GM23338 (cell line): ENCODE measurements around the gene GADD45B.

Source experiments
- CREB1 ChIP-seq: fragments of 250-450 bp; sonication (Bioruptor Pico); IDR thresholded peaks from 2 replicates; pipeline ENCODE4 v1.5.0; 2020; ENCODE audit warnings: low read depth, mild to moderate bottlenecking, moderate library complexity
- EZH2 ChIP-seq: fragments of 200-600 bp; sonication (generic); IDR thresholded peaks from one replicate; pipeline ENCODE4 v1.8.0; 2017; ENCODE audit warnings: antibody characterized with exemption, mild to moderate bottlenecking, low read depth; ENCODE audit not compliant: unreplicated experiment
- EZH2phosphoT487 ChIP-seq: fragments of 200-600 bp; sonication (generic); IDR thresholded peaks from one replicate; pipeline ENCODE4 v1.8.1; 2018; ENCODE audit warnings: antibody characterized with exemption; ENCODE audit not compliant: unreplicated experiment
- JUNB ChIP-seq: IDR thresholded peaks from one replicate; pipeline ENCODE4 v1.6.1; 2016; ENCODE audit warnings: antibody characterized with exemption; ENCODE audit not compliant: unreplicated experiment
- NANOG ChIP-seq: IDR thresholded peaks from 2 replicates; pipeline ENCODE4 v1.6.1; 2016; ENCODE audit warnings: antibody characterized with exemption, borderline replicate concordance
- POLR2AphosphoS5 ChIP-seq: IDR thresholded peaks from 2 replicates; pipeline ENCODE4 v1.6.1; 2016; ENCODE audit warnings: antibody characterized with exemption, low read depth
- STAT1 ChIP-seq: IDR thresholded peaks from one replicate; pipeline ENCODE4 v1.6.1; 2016; ENCODE audit warnings: antibody characterized with exemption; ENCODE audit not compliant: unreplicated experiment
- ZNF331 ChIP-seq: fragments of 250-450 bp; sonication (Bioruptor Pico); IDR thresholded peaks from 2 replicates; pipeline ENCODE4 v1.5.0; 2020; ENCODE audit warnings: low read depth, mild to moderate bottlenecking, moderate library complexity
- TF ChIP-seq, protein P1 (sequence below), 2 experiments: fragments of 200-600 bp in 1 of 2; sonication (generic) in 1 of 2; conservative IDR thresholded peaks; 2 replicates each; pipeline versions ENCODE4 v1.5.1 to v1.6.1; 2016 to 2017; ENCODE audit warnings: antibody characterized with exemption in 2 of 2, low read depth in 2 of 2, mild to moderate bottlenecking in 2 of 2, moderate library complexity in 1 of 2
- TF ChIP-seq, protein P2 (sequence below): IDR thresholded peaks from 2 replicates; pipeline ENCODE4 v1.6.1; 2016; ENCODE audit warnings: antibody characterized with exemption
- TF ChIP-seq, protein P3 (sequence below): IDR thresholded peaks from one replicate; pipeline ENCODE4 v1.6.1; 2018; ENCODE audit warnings: antibody characterized with exemption; ENCODE audit not compliant: unreplicated experiment

DNA sequence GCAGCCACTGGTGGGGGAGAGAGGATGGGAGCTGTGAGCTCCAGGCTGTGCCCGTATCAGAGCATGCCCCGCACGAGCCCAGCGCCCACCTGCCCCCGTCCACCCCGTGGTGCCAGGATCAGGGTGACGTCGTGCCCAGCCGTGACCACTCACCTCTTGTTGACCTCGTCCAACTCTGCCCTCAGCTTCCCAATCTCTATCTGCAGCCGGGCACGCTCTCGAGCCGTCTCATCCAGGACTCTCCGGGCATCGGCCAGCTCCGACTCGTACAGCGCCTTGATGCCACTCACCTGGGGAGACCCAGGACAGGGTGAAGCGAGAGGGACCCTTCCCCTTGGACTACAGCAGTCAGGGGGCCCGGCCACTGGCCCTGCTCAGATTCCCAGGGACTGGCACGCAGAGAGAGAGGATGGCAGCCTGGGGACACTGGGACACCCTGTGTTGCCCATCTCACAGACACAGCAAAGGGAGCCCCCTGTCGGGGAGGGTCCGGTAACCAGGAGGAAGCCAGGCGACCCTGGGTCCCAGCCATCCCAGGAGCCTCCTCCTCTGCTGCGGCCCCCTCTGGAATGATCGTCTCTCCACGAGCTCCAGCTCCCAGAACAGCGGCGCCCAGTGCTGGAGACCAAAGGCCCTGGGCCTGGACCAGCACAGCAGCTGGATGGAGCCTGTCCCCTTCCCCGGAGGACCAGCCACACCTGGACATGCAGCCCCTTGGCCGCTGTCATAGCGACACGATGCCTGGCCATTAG, 31.5 kb upstream of the GADD45B start:
- TF ChIP-seq, protein P1, sequence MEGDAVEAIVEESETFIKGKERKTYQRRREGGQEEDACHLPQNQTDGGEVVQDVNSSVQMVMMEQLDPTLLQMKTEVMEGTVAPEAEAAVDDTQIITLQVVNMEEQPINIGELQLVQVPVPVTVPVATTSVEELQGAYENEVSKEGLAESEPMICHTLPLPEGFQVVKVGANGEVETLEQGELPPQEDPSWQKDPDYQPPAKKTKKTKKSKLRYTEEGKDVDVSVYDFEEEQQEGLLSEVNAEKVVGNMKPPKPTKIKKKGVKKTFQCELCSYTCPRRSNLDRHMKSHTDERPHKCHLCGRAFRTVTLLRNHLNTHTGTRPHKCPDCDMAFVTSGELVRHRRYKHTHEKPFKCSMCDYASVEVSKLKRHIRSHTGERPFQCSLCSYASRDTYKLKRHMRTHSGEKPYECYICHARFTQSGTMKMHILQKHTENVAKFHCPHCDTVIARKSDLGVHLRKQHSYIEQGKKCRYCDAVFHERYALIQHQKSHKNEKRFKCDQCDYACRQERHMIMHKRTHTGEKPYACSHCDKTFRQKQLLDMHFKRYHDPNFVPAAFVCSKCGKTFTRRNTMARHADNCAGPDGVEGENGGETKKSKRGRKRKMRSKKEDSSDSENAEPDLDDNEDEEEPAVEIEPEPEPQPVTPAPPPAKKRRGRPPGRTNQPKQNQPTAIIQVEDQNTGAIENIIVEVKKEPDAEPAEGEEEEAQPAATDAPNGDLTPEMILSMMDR (conservative IDR thresholded peaks at IDR 0.05; ENCODE audit: low read depth in 2 of 2) = no peak
- no peak for TF ChIP-seq EZH2phosphoT487
- TF ChIP-seq EZH2 = no peak
- TF ChIP-seq CREB1 (CRISPR knock-in tag) = no peak
- TF ChIP-seq, protein P2, sequence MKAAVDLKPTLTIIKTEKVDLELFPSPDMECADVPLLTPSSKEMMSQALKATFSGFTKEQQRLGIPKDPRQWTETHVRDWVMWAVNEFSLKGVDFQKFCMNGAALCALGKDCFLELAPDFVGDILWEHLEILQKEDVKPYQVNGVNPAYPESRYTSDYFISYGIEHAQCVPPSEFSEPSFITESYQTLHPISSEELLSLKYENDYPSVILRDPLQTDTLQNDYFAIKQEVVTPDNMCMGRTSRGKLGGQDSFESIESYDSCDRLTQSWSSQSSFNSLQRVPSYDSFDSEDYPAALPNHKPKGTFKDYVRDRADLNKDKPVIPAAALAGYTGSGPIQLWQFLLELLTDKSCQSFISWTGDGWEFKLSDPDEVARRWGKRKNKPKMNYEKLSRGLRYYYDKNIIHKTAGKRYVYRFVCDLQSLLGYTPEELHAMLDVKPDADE = no peak
- TF ChIP-seq JUNB = no peak
- TF ChIP-seq POLR2AphosphoS5 = no peak
- TF ChIP-seq, protein P3, sequence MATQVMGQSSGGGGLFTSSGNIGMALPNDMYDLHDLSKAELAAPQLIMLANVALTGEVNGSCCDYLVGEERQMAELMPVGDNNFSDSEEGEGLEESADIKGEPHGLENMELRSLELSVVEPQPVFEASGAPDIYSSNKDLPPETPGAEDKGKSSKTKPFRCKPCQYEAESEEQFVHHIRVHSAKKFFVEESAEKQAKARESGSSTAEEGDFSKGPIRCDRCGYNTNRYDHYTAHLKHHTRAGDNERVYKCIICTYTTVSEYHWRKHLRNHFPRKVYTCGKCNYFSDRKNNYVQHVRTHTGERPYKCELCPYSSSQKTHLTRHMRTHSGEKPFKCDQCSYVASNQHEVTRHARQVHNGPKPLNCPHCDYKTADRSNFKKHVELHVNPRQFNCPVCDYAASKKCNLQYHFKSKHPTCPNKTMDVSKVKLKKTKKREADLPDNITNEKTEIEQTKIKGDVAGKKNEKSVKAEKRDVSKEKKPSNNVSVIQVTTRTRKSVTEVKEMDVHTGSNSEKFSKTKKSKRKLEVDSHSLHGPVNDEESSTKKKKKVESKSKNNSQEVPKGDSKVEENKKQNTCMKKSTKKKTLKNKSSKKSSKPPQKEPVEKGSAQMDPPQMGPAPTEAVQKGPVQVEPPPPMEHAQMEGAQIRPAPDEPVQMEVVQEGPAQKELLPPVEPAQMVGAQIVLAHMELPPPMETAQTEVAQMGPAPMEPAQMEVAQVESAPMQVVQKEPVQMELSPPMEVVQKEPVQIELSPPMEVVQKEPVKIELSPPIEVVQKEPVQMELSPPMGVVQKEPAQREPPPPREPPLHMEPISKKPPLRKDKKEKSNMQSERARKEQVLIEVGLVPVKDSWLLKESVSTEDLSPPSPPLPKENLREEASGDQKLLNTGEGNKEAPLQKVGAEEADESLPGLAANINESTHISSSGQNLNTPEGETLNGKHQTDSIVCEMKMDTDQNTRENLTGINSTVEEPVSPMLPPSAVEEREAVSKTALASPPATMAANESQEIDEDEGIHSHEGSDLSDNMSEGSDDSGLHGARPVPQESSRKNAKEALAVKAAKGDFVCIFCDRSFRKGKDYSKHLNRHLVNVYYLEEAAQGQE = no peak
- TF ChIP-seq STAT1 = no peak
- TF ChIP-seq ZNF331 = no peak
- TF ChIP-seq NANOG = no peak
